GM21528 (cell line): ENCODE results near the gene SCN7A.
"Not testable (repeated sequence)": the region's sequence is repeated elsewhere in the genome, so short reads cannot be mapped to it uniquely, and the experiment has no call there.

Experiments
- ATAC-seq: cut with Tn5 transposase; IDR thresholded peaks from one replicate; pipeline ENCODE4 v1.9.1; 2021; ENCODE audit warnings: mild to moderate bottlenecking, moderate library complexity; ENCODE audit not compliant: unreplicated experiment, low FRiP score

Gene SCN7A

GRCh38 chr2:166455823-166456222 lies 38.2 kb downstream of the SCN7A start:
- ATAC-seq: not testable (repeated sequence)

GRCh38 chr2:166454006-166454595 lies 39.9 kb downstream of the SCN7A start:
- ATAC-seq: no peak

GRCh38 chr2:166451468-166451867 lies 42.6 kb downstream of the SCN7A start:
- ATAC-seq: no peak

GRCh38 chr2:166449439-166449838 lies 44.6 kb downstream of the SCN7A start:
- no peak for ATAC-seq

- ATAC-seq: no peak
Measured at GRCh38 chr2:166448106-166448505, 45.9 kb downstream of the SCN7A start.

- no peak for ATAC-seq
Measured at GRCh38 chr2:166444306-166444705, 49.7 kb downstream of the SCN7A start.

- ATAC-seq: no peak
Measured at GRCh38 chr2:166440313-166440712, 53.7 kb downstream of the SCN7A start.

GRCh38 chr2:166439078-166439477 lies 55.0 kb downstream of the SCN7A start:
- no peak for ATAC-seq

- no peak for ATAC-seq
Measured at GRCh38 chr2:166436976-166437375, 57.1 kb downstream of the SCN7A start.

- no peak for ATAC-seq
Measured at GRCh38 chr2:166436189-166436588, 57.9 kb downstream of the SCN7A start.

- no peak for ATAC-seq
Measured at GRCh38 chr2:166434491-166434890, 59.6 kb downstream of the SCN7A start.

GRCh38 chr2:166433457-166433856 lies 60.6 kb downstream of the SCN7A start:
- no peak for ATAC-seq

GRCh38 chr2:166432331-166432730 lies 61.7 kb downstream of the SCN7A start:
- no peak for ATAC-seq

GRCh38 chr2:166424841-166425240 lies 69.2 kb downstream of the SCN7A start:
- no peak for ATAC-seq

GRCh38 chr2:166419616-166419934 lies 74.5 kb downstream of the SCN7A start:
- ATAC-seq: no peak

GRCh38 chr2:166418853-166419615 lies 75.0 kb downstream of the SCN7A start:
- ATAC-seq: no peak

- ATAC-seq: no peak
Measured at GRCh38 chr2:166417669-166418068, 76.4 kb downstream of the SCN7A start.

- no peak for ATAC-seq
Measured at GRCh38 chr2:166413255-166413654, 80.8 kb downstream of the SCN7A start.

- no peak for ATAC-seq
Measured at GRCh38 chr2:166411473-166412230, 82.4 kb downstream of the SCN7A start.

- ATAC-seq: no peak
Measured at GRCh38 chr2:166410828-166411472, 83.1 kb downstream of the SCN7A start.

- ATAC-seq: not testable (repeated sequence)
Measured at GRCh38 chr2:166407746-166408145, 86.3 kb downstream of the SCN7A start.
